Measurements from ENCODE around the gene CFAP410. TPM values are rescaled to one million over a fixed set of nuclear protein-coding genes. Genes with fewer than 3 reads are reported as not detected.

CFAP410 gene
- total RNA-seq, 1 donor from 2014 or later: 10.4 TPM

DNA sequence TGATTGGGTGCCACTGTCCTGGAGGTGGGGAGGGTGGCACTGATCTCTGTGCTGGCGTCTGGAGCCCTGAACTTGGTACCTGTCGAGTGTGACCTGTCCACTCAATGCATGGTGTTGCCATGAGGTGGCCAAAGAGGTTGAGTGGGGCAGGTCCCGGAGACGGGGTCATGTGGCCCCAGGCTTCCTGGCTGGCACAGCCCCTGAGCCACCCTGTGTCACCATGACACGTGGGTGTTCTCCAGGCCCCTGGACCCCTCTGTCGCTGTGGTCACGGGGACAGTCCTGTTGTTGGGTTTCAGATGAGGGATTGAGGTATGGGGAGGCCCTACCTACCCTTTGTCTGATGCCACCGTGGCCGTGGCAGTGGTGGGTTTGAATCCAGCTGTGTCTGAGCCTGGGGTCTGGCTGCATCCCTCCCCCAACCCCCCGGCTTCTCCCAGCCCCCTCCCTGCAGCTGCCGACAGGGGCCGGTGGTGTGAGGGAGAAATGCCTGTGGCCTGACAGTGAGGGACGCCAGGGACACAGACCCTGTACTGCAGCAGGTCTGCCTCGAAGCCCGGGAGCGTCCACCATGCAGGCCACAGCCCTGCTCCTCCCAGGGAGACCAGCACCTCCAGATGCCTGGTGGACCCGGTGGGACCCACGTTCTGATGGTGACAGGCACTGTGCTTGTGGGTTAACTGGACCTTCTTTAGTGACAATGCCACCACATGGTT, 26.2 kb upstream of the CFAP410 start:
- DNase-seq (ENCODE audit: low read depth) (no peak), FAIRE-seq (no peak)
- Histone ChIP-seq H2AFZ (ENCODE audit: low read depth, low read length) (no peak overlapping the region), H3K9ac (ENCODE audit: low read length) (no peak overlapping the region), H3K4me1 (ENCODE audit: insufficient read depth, low read length) (no peaks in the 10 kb centered on the region), H4K20me1 (ENCODE audit: insufficient read depth, low read length) (no peaks in the 10 kb centered on the region), H3K27ac (ENCODE audit: low read depth, low read length) (no peak overlapping the region), H3K36me3 (ENCODE audit: insufficient read depth, low read length) (no peaks in the 10 kb centered on the region), H3K79me2 (ENCODE audit: insufficient read depth, low read length) (no peaks in the 10 kb centered on the region), H3K27me3 (ENCODE audit: insufficient read depth, low read length) (no peaks in the 10 kb centered on the region), H3K4me3 (ENCODE audit: insufficient read depth, low read depth, low read length) (no peak overlapping the region), H3K9me3 (ENCODE audit: insufficient read depth, low read depth, low read length) (no peaks in the 10 kb centered on the region), H3K4me2 (ENCODE audit: low read length) (no peak overlapping the region)
- H3K27me3 Mint-ChIP-seq (ENCODE audit: low read depth, unreplicated experiment): peaks cover 32% of the 10 kb centered on the region
- no peaks in the 10 kb centered on the region for H3K36me3 Mint-ChIP-seq (ENCODE audit: low read depth, unreplicated experiment)
- no peak overlapping the region for H3K27ac Mint-ChIP-seq (ENCODE audit: unreplicated experiment)
- H3K4me1 Mint-ChIP-seq (ENCODE audit: low read depth, unreplicated experiment): no peaks in the 10 kb centered on the region
- no peak overlapping the region for H3K4me3 Mint-ChIP-seq (ENCODE audit: unreplicated experiment)
- H3K9me3 Mint-ChIP-seq (ENCODE audit: unreplicated experiment): peaks cover 6% of the 10 kb centered on the region
- TF ChIP-seq, protein P1, sequence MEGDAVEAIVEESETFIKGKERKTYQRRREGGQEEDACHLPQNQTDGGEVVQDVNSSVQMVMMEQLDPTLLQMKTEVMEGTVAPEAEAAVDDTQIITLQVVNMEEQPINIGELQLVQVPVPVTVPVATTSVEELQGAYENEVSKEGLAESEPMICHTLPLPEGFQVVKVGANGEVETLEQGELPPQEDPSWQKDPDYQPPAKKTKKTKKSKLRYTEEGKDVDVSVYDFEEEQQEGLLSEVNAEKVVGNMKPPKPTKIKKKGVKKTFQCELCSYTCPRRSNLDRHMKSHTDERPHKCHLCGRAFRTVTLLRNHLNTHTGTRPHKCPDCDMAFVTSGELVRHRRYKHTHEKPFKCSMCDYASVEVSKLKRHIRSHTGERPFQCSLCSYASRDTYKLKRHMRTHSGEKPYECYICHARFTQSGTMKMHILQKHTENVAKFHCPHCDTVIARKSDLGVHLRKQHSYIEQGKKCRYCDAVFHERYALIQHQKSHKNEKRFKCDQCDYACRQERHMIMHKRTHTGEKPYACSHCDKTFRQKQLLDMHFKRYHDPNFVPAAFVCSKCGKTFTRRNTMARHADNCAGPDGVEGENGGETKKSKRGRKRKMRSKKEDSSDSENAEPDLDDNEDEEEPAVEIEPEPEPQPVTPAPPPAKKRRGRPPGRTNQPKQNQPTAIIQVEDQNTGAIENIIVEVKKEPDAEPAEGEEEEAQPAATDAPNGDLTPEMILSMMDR (IDR thresholded peaks at IDR 0.05; ENCODE audit: insufficient read depth, low read depth, low read length): no peak
- TF ChIP-seq EZH2 (IDR thresholded peaks at IDR 0.05; ENCODE audit: insufficient read depth, low read length): no peak

DNA sequence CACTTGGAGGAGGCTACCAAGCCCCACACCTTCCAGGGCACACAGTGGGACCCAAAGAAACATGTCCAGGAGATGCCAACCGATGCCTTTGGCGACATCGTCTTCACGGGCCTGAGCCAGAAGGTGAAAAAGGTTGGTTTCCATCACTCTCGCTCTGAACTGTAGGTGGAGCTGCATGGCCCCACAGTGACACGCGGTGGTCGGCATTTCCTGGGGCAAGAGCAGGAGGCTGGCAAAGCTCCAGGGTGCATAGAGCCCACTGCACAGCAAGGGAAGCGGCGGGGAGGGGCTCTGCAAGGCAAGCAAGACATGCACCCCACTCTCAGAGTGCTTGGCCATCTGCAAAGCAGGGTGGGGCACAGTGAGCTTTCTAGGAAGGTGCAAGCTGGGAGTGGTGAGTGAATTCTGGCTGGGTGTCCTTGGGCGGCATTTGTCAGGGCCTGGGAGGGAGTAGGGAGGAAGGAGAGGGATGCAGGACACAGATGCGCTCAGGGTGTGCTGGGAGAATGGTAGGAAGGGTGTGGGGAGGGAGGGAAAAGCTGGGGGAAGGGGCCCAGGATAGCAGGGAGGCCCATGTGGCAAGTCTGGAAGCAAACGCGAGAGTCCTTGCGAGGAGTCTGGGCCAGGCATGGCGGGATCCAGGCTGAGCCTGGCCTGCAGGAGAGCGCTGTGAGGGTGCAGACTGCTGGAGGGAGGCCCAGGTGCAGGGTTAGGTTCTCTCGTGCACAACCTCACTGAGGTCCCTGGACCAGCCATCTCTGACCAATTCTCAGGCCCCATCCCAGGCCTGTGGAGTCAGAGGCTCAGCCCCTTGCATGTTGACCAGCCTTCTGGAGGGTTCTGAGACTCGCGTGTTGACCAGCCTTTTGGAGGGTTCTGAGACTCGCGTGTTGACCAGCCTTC, 25.2 kb upstream of the CFAP410 start:
- no peaks in the 10 kb centered on the region for H3K36me3 Mint-ChIP-seq (ENCODE audit: low read depth, unreplicated experiment)
- H3K4me1 Mint-ChIP-seq (ENCODE audit: low read depth, unreplicated experiment): no peaks in the 10 kb centered on the region
- Histone ChIP-seq H3K36me3 (ENCODE audit: insufficient read depth, low read length) (no peaks in the 10 kb centered on the region), H4K20me1 (ENCODE audit: insufficient read depth, low read length) (no peaks in the 10 kb centered on the region), H3K4me3 (ENCODE audit: insufficient read depth, low read depth, low read length) (no peak overlapping the region), H3K4me2 (ENCODE audit: low read length) (no peak overlapping the region), H2AFZ (ENCODE audit: low read depth, low read length) (no peak overlapping the region), H3K4me1 (ENCODE audit: insufficient read depth, low read length) (no peaks in the 10 kb centered on the region), H3K9me3 (ENCODE audit: insufficient read depth, low read depth, low read length) (no peaks in the 10 kb centered on the region), H3K27me3 (ENCODE audit: insufficient read depth, low read length) (no peaks in the 10 kb centered on the region), H3K79me2 (ENCODE audit: insufficient read depth, low read length) (no peaks in the 10 kb centered on the region), H3K9ac (ENCODE audit: low read length) (no peak overlapping the region), H3K27ac (ENCODE audit: low read depth, low read length) (no peak overlapping the region)
- TF ChIP-seq EZH2 (IDR thresholded peaks at IDR 0.05; ENCODE audit: insufficient read depth, low read length): no peak
- TF ChIP-seq, protein P1 (IDR thresholded peaks at IDR 0.05; ENCODE audit: insufficient read depth, low read depth, low read length): no peak
- H3K9me3 Mint-ChIP-seq (ENCODE audit: unreplicated experiment): peaks cover 6% of the 10 kb centered on the region
- H3K27ac Mint-ChIP-seq (ENCODE audit: unreplicated experiment): no peak overlapping the region
- peaks cover 30% of the 10 kb centered on the region for H3K27me3 Mint-ChIP-seq (ENCODE audit: low read depth, unreplicated experiment)
- no peak overlapping the region for H3K4me3 Mint-ChIP-seq (ENCODE audit: unreplicated experiment)
- FAIRE-seq (no peak), DNase-seq (ENCODE audit: low read depth) (no peak)

Measured in astrocyte (in vitro differentiated cells and primary cell).